GM19372 (cell line): Measurements from ENCODE around the gene BCKDHA.
"Not testable (repeated sequence)": the region's sequence is repeated elsewhere in the genome, so short reads cannot be mapped to it uniquely, and the experiment has no call there.

Experiments used
- ATAC-seq: cut with Tn5 transposase; IDR thresholded peaks from one replicate; pipeline ENCODE4 v1.9.1; 2021; ENCODE audit warnings: mild to moderate bottlenecking, low read depth, moderate library complexity; ENCODE audit not compliant: unreplicated experiment

The BCKDHA gene

GRCh38 chr19:41424335-41425173 is 26.9 kb downstream of the BCKDHA start:
- no peak for ATAC-seq

GRCh38 chr19:41425174-41426115 is 27.8 kb downstream of the BCKDHA start:
- ATAC-seq: no peak

DNA sequence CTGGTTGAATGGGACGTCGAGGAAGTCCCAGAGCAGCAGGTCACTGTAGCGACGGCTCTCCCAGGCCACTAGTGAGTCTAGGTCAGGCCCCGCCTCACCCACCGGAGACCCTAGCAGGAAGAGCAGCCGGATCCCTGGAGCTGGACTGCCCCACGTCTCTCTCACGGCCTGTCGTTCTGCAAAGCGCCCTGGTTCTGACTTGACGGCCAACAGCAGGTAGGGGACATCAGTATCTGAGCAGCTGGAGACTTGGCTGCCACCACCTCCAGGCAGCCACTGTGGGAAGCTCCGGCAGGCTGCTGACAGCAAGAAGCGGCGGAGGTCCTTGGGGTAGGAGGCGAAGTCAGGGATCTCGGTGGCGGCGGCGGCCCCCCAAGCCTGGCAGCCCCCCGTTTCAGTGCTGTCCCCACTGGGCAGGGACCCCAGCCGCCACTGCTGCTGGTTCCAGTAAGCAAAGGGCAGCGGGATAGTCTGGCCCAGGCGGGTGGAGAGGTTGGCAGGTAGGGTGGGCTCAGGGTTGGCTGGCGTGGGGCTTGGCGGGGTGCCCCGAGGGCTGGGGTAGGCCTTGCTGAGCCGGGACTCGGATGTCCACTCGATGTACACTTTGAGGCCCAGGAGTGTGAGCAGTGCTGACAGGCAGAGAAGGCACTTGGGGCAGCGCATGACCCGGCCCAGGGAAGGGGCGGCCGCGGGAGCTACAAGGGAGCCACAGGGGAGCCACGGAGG is 28.7 kb downstream of the BCKDHA start:
- no peak for ATAC-seq

- no peak for ATAC-seq
These were observed 29.5 kb downstream of the BCKDHA start, which contains the start of gene B3GNT8 for GRCh38 chr19:41426952-41427646. TSS of gene B3GNT8 (minus strand) at chr19:41427374. CDS start at chr19:41426778, 596 bp downstream.

DNA sequence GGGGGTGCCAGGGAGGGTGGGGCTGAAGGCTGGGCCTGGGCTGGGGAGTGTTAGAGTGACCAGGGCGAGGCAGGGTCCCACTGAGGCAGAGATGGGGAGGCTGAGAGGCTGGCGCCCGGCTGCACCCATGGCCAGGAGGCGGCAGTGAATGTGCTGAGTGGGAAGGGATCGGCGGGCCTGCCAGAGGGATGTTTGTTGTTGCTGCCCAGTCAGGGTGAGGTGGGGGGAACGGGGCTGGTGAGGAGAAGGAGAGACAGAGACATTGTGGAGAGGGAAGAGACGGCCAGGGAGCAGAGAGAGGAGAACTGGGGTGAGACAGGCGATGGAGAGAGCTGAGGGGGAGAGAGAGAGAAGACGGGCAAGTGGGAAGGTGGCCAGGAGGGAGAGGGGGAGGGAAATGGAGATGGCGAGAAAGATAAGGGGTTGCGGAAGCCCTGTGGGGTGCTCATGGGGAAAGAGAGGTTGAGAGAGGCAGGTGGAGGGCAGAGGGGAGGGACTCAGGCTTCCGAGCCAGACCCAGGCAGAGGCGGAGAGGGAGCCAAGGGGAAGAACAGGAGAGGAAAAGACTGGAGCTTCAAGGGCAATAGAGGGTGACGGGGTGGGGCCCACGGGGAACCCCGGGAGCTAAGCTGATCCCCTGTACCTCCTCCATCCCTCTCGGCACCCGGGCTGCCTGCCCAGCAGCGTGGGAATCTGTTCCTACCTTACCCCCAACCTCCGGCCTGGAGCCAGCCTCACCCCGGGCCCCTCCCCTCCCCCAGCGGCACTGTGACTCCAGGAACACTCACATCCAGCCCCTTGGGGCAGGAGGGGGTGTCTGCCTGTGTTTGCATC is 30.2 kb downstream of the BCKDHA start:
- ATAC-seq: no peak

DNA sequence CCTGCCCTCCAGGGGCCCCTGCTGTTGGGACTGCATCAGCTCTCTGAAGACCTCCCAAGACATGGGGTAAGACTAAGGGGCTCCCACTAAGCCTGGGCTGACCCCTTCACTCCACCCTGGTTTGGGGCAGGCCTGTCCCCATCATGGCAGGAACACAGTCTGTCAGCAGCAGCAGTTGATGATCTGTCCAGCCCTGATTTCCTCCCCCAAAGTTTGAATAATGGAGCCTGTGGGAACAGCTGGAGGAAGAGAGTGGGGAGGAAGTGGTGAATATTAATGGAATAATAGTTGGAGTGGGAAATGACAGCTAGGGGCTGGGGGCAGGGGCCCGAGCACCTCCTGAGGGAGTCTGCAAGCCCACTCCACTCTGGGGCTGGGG is 30.9 kb downstream of the BCKDHA start:
- no peak for ATAC-seq

DNA sequence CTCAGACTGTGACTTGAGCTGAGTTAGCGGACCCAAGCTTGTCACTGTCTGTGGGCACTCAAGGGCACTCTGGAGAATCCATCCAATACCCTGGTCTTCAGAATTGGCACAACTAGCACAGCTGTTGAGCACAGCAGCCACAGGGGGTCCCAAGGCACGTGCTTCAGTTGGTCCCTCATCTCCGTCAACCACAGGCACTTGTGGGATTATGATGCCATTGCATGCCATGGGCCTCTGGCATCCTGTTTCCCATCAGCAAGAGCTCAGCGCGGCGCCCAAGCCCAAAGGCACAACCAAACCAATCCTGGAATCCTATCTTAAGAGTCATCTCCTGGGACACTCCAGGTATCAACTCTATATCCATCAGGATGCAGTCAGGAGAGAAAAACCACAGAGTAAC is 33.3 kb downstream of the BCKDHA start:
- ATAC-seq: no peak

GRCh38 chr19:41431426-41432386 is 34.1 kb downstream of the BCKDHA start:
- no peak for ATAC-seq

- ATAC-seq: no peak
These were observed 35.6 kb downstream of the BCKDHA start for GRCh38 chr19:41433171-41433570.

DNA sequence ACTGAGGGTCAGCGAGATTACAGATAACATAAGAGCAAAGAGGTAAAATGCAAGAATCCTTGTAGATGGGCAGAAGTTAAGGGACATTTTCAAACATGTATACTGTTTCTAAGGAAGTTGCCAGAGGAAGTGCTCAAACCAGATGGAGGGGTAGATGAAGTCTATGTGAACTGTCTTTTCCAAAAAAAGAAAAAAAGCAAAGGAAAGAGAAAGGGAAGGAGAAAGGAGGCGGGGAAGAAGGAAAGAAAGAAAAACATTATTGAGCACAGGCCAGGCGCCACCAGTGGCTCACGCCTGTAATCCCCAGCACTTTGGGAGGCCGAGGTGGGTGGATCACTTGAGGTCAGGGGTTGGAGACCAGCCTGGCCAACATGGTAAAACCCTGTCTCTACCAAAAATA is 36.8 kb downstream of the BCKDHA start:
- no peak for ATAC-seq

GRCh38 chr19:41435376-41435775 is 37.8 kb downstream of the BCKDHA start:
- ATAC-seq: not testable (repeated sequence)

DNA sequence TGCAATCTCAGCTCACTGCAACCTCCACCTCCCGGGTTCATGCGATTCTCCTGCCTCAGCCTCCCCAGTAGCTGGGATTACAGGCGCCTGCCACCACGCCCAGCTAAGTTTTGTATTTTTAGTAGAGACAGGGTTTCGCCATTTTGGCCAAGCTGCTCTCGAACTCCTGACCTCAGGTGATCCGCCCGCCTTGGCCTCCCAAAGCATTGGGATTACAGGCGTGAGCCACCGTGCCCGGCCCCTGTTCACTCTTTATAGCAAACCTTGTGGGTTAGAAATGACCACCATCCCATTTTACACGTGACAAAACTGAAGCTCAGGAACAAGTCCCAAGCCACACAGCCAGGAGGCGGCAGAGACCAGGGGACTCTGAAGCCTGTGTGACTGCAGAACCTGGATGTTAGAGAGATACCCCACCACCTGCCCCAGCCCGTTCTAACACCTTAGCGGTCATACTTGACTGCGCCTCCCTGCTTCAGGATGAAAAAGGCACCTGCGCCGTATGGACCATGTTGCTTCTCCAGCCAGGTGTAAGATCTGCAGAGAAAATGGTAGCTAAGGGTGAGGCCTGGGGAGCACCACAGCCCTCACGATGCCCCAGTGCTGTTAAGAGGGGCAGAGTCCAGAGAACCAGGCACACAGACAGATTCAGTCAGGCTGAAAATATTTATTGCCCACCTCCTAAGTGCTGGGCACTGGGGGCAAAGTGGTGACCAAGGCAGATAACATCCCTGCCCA is 38.5 kb downstream of the BCKDHA start:
- no peak for ATAC-seq

GRCh38 chr19:41436674-41436951 is 39.0 kb downstream of the BCKDHA start:
- ATAC-seq: no peak

DNA sequence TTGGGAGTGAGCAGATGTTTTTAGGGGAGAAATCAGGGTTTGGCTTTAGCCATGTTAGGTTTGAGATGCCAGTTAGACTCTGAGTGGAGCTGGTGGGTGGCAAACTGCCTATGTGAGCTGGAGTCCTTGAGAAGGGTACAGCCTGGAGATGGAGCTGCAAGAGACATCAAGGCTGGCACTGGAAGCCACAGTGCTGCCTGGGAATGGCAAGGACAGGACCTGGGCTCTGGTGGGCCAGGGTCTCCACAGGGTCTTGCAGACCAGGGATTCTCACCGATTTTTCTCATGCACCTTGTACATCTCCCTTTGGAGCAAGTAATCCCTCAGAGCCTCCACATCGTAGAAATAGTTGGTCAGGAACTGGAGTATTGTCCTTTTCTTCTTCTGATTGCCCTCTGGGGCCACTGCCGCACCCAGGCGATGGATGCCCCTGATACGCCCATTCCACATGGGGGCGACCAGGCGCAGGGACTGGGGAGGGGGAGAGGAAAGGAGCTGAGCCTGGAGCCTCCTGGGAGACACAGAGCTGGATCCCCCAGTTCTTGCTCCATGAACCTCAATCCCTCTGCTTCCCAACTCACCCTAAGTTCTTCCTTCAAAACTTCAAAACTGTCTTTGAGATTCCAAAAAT is 40.4 kb downstream of the BCKDHA start:
- no peak for ATAC-seq

GRCh38 chr19:41439441-41440222 is 42.0 kb downstream of the BCKDHA start, which contains the start of gene DMAC2:
TSS of gene DMAC2 (minus strand) at chr19:41439912. CDS start at chr19:41439899, 13 bp downstream.
- peak; percentile 93 for ATAC-seq

DNA sequence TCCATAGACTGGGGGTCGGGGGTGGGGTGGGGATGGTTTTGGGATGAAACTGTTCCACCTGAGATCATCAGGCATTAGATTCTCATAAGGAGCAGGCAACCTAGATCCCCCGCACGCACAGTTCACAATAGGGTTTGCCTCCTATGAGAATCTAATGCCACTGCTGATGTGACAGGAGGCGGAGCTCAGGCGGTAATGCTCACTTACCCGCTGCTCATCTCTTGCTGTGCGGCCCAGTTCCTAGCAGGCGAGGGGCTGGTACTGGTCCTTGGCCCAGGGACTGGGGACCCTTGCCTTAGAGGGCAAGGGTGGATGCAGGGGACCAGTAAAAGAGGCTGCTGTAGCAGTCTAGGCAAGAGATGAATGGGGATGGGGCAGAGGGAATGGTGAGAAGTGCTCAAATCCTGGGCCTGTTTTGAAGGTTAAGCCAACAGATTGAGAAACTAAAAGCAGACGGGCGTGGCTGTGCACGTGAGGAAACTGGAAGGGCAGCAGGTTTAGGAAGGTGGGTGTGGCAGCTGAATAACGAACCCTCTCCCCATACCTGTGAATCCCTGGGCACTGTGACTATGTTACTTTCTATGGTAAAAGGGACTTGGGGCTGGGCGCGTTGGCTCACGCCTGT is 43.8 kb downstream of the BCKDHA start:
- ATAC-seq: no peak
